ENCODE results near the gene ZNF507. TPM values are rescaled to one million over a fixed set of nuclear protein-coding genes. Genes with fewer than 3 reads are reported as not detected.

ZNF507 gene
- total and polyA plus RNA-seq, 2 of the 8 experiments (the other 6 are each of a cell fraction or from before 2014, with no cell fraction given), result 8.6 to 28.8 TPM

DNA sequence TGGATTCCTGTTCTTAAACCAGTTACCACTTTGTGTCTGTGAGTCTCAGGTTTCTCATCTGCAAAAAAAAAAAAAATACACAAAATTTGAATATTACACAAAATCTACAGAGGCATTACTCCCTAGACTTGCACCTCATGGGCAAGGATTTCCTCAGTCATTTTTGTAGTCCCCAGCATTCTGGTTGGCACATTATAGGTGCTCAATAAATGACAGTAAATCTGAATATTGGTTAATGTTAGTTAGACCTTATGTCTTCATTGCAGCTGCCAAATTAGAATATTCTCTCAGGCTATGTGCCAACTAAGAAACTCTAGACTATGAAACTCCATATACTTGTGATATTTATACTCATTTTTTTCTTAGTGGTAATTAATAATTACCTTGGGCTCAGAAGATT is 2.2 kb downstream of the ZNF507 start (continued):
- TF ChIP-seq BRCA1 (IDR thresholded peaks at IDR 0.05; ENCODE audit: low read depth, low read length) (no peak), TAF7 (optimal IDR thresholded peaks at IDR 0.05; ENCODE audit: borderline replicate concordance, low read depth, low read length) (no peak), TBP (IDR thresholded peaks at IDR 0.05; ENCODE audit: low read depth, low read length) (no peak), SAP30 (IDR thresholded peaks at IDR 0.05; ENCODE audit: insufficient read depth, insufficient replicate concordance, low read length) (no peak)
- TF ChIP-seq, protein P1, sequence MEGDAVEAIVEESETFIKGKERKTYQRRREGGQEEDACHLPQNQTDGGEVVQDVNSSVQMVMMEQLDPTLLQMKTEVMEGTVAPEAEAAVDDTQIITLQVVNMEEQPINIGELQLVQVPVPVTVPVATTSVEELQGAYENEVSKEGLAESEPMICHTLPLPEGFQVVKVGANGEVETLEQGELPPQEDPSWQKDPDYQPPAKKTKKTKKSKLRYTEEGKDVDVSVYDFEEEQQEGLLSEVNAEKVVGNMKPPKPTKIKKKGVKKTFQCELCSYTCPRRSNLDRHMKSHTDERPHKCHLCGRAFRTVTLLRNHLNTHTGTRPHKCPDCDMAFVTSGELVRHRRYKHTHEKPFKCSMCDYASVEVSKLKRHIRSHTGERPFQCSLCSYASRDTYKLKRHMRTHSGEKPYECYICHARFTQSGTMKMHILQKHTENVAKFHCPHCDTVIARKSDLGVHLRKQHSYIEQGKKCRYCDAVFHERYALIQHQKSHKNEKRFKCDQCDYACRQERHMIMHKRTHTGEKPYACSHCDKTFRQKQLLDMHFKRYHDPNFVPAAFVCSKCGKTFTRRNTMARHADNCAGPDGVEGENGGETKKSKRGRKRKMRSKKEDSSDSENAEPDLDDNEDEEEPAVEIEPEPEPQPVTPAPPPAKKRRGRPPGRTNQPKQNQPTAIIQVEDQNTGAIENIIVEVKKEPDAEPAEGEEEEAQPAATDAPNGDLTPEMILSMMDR (IDR thresholded peaks at IDR 0.05; ENCODE audit: control extremely low read depth in 1 of 3, insufficient read depth in 1 of 3, low read depth in 1 of 3, low read length in 3 of 3), result no peak
